Measurements from ENCODE around the gene SMC1A.
"Not testable (repeated sequence)": the region's sequence is repeated elsewhere in the genome, so short reads cannot be mapped to it uniquely, and the experiment has no call there.

The SMC1A gene

DNA sequence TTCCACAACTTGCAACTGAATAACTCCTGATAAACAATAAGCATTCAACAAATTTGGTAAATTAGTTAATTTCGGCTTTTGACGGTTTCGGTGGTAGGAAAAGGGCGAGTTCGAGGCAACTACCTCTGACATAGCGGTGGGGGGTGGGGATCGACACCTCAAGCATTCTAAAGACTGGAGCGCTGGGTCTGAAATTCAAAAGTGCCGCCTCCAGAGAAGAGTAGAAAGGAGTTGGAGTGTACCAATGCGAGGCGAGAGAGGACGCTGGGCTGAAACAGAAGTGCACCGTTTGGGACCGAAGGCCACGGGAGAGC lies 725 bp downstream of the SMC1A start:
- no peak for DNase-seq (ENCODE audit: low spot score)

DNA sequence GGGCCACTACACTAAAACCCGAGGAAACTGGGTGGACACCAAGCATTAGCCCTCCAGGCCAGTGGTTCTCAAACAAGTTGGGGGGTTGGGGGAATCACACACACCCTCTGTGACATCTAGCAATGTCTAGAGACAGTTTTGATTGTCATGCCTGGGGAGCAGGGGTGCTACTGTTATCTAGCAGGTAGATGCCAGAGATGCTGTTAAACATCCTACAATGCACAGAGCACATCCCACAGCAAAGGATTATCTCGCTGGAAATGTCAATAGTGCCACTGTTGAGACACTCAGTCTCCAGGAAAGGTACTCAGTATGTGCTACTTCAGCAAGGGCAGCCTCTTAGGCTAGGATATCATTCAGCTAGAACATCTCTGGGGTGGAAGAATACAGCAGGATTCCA lies 1.3 kb downstream of the SMC1A start:
- no peak for DNase-seq (ENCODE audit: low spot score)

DNA sequence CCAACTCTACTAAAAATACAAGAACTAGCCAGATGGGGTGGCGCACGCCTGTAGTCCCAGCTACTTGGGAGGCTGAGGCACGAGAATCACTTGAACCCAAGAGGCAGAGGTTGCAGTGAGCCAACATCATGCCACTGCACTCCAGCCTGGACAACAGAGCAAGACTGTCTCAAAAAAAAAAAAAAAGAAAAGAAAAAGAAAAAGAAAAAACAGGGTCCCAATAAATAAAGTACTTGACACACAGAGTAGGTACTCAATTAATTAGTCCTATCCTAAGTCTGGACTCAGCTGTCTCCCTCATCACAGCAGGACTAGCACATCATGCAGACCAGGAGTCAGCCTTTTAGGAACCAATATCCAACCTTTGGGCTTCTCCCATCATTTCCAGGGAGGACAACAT lies 2.1 kb downstream of the SMC1A start:
- not testable (repeated sequence) for DNase-seq (ENCODE audit: low spot score)

DNA sequence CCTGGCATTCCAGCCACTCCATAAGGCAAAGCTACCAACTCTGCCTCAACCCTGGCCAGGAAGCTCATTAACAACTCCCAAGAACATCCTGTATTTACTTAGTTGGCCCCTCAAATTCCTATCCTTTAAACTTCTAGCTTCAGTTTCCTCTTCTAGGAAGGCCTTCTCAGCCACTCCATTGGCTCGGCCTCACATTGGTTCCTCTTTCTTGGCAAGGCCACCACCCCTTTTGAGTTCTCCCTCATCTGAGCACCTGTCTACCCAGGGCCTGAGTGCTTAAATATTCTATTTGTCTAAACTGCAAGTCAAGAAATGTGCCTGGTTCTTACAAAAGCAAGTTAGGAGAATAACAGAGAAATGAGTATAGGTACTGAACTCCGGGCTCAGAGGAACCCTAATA lies 10.0 kb downstream of the SMC1A start:
- DNase-seq (ENCODE audit: low spot score): no peak

DNA sequence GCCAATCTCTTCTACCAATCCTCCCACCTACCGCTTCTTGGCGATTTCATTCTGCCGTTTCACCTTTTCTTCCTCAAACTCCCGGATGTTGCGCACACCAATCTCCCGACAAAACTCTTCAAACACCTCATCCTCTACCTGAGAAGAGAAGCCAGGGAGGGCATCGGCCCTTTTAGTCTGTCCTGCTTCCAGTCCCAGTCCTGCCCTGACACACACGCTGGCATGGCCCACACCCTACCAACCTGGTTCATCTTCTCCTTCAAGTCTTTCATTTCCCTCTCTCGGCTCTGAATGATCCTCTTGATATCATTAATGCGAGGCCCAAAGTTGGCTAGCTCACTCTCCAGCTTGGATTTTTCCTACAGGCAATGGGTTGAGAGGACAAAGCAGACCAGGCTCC lies 18.9 kb downstream of the SMC1A start:
- no peak for DNase-seq (ENCODE audit: low spot score)

DNA sequence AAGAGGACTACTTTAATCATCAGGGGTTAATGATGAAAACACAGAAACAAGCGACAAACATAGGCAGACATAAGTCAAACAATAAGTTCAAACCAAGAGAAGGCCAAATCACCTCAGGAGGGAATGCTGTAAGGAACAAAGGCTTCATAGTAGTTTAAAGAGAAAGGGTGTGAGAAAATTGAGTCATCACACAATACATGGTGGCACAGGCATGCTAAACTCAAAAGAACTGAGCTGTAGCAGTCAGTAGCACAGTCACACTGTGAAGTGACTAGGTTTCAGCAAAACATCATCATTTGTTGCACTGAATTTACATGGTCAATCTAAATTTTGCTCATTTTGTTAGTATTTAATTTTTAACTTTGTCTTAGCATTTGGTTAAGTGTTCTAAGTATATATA lies 24.2 kb downstream of the SMC1A start:
- no peak for DNase-seq (ENCODE audit: low spot score)

DNA sequence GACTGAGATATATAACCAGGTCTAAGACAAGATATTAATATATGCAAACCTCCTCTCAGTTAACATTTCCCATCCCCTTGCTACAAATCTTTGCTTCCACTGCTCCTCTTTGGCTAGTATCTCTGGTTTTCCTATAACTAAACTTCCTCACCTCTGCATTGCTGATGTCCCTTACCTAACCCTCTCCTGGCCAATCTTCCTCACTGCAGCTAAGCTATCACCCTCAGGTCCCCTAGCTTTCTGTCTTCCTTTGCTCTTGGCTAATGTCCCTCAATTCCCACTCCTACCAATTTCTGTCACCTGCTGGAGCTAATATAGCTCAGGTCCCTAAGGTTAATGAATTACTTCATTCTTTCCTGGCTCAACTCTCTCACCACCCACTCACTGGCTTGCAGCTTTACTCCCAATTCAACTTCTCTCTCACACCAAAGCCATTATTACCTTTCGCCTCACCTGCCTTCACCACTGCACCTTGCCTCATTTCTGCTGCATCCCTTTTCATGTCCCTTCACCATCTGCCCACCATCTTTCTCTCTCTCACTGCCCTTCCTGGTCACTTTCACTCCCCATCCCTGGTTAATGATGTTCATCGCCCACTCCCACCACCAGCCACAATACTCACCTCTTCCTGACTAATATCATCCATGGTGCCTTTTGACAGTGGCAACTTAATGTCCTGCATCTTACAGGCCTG lies 26.7 kb downstream of the SMC1A start:
- DNase-seq (ENCODE audit: low spot score): no peak

DNA sequence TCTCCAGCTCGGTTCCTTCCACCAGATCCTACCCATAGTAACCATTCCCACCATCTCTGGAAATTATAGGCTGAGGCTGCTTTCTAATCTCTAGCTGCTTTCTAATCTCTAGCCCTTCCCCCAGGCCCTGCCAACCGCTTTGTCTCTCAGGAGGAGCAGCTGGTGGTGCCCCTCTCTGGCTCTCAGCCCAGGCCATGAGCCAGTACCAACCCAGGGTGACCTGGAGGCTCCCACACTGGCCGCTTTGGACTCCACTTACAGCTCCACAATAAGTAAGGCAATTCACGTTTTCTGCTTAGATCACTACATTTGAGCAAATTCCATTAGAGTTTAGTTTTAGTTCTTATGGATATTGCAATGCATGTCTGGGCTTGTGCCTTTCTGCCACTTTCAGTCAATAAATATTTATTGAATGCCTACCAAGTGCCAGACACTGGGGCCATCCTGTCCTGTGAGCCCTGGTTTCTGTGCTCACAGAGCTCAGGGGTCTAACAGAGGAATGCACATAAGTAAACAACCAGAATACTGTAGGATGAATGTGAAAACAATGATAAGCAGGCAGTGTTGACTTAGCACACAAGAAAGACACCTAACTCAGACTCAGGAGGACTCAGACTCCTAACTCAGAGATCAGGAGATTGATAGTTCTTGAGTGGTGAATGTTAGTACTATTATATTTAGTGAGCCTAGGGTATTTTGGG lies 38.9 kb downstream of the SMC1A start:
- DNase-seq (ENCODE audit: low spot score): no peak

DNA sequence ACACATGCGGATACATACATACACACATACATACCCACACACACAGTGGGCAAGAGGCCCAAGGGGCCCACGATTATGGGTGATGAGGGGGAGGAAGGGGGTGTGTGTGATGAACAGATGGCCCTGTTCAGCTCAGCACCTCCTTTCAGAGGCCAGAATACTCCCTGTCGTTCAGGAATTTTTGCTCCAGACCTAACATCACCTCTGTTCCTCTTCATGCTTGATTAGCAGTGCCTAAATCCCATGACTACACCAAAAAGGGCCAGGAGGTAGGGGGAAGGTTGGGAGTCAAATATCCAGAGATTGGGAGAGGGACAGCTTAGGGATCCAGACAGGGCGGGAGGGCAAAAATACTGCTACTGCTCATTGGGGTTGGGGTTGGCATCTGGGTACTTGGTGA lies 42.7 kb downstream of the SMC1A start:
- no peak for DNase-seq (ENCODE audit: low spot score)

DNA sequence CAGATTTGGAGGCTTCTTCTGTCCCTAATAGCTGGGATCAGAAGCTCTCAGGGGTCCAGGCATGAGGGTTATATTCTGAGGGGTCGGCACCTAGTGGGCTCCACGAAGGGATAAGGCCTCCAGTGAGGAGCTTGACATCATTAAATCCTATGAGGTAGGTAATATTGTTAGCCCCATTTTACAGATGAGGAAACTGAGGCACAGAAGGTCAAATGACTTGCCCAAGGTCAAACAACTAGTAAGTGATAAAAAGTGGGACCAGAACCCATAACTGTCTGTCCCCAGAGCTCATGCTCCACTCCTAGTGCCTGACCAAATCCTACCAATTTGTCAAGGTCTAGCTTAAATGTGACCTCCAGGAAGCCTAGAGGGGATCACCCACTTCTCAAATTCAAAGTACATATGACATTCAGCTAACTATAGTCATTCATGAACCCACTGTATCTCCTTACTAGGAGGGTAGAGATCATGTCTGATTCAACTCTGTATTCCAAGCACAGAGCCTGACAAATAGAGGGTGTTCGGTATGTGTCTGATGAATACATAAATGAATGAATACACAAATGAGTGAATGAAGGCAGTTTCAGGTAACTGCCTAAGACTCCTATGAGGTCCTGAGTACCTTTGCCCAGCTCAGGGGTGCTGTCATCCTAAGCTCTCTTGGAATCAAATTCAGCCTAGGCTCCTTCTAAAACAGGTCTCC lies 43.3 kb downstream of the SMC1A start:
- DNase-seq (ENCODE audit: low spot score): no peak

DNA sequence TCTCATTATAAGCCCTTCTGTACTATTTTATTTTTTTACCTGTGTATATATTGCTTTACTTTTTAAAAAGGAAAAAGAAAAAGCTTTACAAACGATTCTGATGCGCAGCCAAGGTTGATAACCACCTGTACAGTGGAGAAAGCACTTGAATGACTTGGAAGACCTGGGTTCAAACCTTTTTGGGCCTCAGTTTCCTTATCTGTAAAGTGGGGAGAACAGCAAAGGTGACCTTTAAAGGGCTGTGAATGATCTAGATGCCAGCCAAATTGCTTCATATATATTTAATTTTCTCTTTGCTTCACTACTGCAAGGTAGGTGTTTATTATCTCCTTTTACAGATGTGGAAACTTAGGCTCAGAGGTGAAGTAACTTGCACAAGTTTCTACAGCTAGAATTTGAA lies 45.0 kb downstream of the SMC1A start:
- DNase-seq (ENCODE audit: low spot score): no peak

DNA sequence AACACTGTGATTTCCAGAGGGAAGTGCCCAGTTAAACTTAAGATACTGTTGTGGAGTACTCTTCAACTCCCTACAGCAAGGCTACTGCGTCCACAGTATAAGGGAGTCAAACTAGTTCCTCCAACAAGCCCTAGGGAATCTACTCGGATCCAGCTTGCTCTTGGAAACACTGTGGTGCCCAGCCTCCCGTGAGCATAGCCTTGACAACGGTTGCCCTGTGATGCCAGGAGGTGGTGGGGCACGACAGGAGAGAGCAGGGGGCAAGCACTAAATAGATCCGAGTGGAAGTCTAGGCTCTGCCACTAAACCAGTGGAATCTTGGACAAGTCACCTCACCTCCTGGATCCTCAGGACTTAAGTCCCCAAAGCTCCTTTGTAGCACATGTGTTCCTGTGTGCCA lies 45.6 kb downstream of the SMC1A start:
- no peak for DNase-seq (ENCODE audit: low spot score)

DNA sequence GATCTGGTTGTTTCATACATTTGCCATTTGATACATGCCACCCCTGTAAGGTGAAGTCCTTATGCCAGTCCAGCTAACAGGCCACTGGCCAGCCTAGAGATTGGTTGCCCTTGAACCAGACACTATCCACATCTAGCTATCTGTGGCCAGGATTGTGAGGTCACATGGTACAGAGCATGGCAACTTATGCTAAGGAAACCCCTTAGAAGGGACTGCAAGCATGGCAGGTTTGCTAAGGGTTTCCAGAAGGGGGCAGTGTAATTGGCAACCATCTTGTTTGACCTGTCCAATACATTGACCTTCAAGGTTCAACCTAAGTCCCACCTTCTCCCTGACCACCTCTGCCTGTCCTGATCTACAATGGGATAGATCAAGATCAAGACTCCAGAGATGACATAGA lies 47.5 kb downstream of the SMC1A start:
- no peak for DNase-seq (ENCODE audit: low spot score)

DNA sequence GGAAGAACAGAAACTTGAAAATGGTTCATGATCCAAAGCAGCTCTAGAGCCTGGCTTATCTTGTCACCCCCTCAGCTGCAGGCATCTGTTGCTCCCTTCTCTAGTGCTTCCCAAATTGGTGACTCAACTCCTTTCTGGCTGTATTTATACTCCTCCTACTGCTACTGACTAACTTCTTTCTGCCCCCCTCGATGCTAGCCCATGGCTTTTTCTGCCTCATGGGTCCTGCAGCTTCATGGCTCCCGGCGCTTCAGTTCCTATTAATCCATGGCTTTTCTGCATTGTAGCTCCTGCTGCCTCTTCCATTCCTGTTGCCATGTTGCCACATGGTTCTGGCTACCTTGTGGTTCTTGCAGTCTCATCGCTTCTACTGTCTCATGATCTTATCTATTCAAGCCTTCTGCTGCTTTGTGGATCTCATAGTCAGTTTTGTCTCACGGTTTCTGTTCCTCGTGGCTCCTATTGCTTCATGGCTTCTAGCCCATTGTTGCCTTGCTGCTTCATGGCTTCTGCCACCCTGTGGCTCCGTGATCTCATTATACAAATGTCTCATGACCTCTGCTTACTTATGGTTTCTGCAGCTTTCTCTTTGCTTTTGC lies 48.1 kb downstream of the SMC1A start:
- peak; percentile 15 for DNase-seq (ENCODE audit: low spot score)

DNA sequence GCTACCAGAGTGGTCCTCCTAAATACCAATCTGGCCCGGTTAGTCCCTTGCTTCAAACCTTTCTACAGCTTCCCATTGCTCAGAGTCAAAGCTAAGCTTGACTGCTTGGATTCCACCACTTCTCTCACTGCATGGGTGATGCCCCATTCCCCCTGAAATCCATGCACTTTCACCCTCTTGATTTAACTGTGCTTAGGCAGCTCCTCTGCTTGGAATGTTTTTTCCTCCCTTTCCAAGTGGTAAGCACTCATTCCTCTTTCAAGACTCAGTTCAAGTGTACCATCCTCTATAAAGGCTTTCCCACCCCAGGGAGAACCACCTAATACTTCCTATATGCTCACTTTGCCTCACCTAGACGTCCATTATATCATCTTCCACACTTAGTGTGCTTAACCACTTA lies 49.1 kb downstream of the SMC1A start:
- no peak for DNase-seq (ENCODE audit: low spot score)

DNA sequence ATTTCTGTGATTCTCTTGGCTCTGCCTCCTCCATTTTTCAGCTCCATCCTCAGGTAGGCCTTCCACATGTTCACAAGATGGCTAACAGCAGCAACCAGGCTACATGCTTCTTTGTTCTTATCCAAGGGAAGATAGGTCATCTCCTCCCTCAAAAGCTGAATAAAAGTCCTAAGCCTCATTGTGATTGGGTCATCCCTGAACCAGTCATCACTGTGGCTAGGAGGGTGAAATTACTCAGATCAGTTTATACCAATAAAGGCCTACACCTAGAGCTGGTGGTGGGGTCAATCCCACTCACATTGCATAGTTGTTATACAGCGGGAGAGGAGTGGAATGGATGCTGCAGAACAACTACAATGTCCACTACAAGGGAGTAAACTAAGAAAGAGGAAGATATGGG lies 56.0 kb downstream of the SMC1A start:
- DNase-seq (ENCODE audit: low spot score): not testable (repeated sequence)

DNA sequence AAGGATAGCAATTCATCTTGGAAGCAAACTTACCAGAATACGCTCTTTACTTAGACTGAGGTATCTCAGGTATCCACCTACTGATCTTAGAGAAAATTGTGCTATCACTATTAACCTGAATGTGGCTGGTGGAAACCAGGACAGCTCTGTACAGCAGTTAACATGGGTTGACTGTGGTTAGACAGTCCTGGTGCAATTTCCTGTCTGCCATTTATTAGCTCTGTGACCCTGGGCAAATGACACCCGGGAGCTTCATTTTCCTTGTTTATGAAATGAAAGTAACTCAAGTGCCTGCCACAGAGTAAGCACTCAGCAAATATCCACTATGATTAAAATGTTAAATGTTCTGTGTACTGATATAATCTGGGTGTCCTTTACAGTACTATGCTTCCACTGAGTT lies 60.0 kb downstream of the SMC1A start:
- DNase-seq (ENCODE audit: low spot score): no peak

DNA sequence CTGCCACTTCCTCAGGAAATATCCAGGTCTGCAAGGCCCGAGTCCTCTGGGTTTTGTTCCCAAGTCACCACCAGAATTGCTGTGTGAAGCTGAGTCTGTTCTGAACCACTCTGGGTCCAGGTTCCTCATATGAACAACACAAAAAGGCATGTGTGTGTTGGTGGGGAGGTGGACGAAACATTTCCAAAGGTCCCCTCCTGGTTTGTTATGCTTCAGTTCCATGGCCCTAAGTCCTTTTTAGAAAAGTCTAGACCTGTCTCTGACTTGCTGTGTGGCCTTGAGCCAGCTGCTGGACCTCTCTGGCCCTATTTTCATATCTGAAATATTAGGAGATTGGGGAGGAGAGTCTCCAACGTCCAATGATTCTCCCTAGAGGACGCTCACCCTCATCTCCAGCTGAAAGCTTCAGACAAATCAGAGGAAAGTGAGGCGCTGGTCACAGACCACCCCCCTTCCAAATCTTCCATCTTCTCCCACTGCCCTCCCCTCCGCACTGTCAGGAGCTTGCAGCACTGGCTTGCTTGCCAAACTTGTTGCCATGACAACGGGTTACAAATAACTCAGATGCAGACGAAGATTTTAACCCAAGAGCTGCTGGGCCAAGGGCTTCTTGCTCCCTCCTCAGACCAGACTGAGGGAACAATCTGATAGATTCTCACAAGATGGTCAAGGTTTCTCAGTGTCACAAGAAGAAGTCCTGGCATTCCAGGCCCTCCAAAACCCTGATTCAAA lies 64.5 kb downstream of the SMC1A start:
- no peak for DNase-seq (ENCODE audit: low spot score)

DNA sequence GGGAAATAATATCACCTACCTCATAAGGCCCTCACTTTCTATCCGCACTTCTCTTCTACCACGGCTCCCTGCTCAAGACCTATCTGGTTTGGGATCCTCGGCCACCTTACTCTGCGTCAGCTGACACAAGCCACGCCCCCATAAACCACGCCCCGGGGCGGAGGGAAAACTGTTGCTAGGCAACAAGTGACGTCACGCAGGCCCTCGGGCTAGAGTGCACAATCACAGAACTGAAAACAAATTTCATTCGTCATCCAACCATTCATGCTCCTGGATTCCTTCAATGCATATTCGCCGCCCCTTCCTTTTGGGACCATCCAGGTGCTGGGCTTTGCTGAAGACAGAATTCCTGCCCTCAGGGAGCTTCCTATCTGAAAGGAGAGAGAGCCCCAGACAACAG lies 66.3 kb downstream of the SMC1A start:
- DNase-seq (ENCODE audit: low spot score): no peak

DNA sequence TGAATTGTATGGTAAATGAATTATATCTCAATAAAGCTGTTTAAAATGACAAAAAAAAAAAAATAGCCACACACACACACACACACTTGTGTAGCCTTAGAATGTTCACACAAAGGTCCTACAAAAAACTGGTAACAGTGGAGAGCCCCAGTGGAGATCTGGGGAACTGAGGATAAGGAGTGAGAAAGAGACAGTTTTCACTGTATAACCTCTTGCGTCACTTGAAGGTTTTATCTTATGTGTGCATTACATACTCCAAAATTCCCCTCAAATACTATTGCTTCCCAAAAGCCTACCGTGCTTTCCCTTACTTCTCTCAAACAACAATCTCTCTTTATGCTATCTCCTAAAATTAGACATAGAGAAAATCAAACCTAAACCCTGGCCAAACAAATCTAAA lies 67.8 kb downstream of the SMC1A start:
- no peak for DNase-seq (ENCODE audit: low spot score)

DNA sequence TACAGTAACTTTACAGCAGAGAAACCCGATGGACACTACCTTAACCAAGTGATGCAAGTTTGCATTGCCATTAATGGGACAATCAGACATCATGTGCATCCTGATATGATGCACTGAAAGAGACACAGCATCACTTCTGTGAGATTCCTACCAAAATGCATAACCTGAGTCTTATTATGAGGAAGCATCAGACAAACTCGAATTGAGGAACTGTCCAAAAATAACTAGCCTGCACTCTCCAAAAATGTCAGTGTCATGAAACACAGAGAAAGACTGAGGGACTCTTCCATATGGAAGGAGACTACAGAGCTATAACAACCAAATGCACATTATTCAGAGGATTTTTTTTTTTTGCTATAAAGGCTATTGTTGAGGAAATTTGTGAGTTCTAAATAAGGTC lies 74.5 kb downstream of the SMC1A start:
- DNase-seq (ENCODE audit: low spot score): no peak

DNA sequence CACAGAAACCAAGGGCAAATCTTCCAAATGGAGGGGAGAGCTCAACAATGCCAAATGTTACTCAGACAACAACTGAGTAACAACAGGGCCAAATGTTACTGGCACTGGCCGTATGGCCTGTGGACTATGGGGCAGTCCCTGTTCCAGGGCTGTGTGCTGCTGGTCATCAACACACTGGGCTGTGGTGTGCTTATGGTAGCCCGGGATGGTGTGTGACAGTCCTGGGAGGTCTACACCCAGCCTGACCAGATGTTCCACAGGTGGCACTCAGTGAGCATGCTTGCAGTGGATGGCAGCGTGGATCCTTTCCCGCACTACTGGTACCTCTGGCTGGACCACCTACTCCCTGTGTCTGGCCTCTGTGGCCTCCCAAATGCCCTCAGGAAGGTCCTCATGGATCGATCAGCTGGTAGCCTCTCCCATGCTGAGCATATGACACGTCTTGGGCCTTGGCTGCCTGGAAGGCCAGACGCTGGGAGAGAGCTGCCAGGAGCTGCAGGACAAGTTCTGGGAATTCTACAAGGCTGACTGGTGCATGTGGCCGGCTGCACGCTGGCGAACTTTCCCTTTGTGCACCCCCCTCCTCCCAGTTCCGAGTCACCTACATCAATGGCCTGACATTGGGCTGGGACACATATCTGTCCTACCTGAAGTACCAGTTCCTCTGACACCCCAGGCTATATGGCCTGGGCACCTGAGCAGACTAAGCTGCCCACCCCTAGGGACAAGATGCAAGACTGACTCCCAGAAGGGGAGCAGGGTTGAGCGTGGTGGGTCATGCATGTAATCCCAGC lies 81.4 kb downstream of the SMC1A start:
- no peak for DNase-seq (ENCODE audit: low spot score)

Data from GM03348 (cell line).